Kidney (tissue), 14 donors: ENCODE measurements around the gene DIAPH1. TPM values are rescaled to one million over a fixed set of nuclear protein-coding genes. Genes with fewer than 3 reads are reported as not detected.

Experiments
- DNase-seq, 5 donors: peaks; one replicate each; pipeline ENCODE4 v3.0.0-alpha.2; 2013 to 2020
- FAIRE-seq: peaks from 2 replicates; lab custom pipeline; 2012; peaks lifted over from hg19 to GRCh38; lab: Jason Lieb, UNC
- H3K27ac ChIP-seq, 2 donors: one replicate each; pipeline ENCODE4 v1.7.0; 2013; ENCODE audit warnings: low read depth in 2 of 2, low read length in 2 of 2, inconsistent platforms in 1 of 2
- H3K27me3 ChIP-seq: one replicate; pipeline ENCODE4 v1.7.1; 2013; ENCODE audit warnings: low read length, inconsistent platforms; ENCODE audit not compliant: control insufficient read depth, insufficient read depth
- H3K36me3 ChIP-seq, 3 donors: one replicate each; pipeline versions ENCODE4 v1.7.0 to v1.7.1; 2013; ENCODE audit warnings: low read length in 3 of 3, control low read depth in 1 of 3, inconsistent platforms in 1 of 3; ENCODE audit not compliant: insufficient read depth in 3 of 3, control insufficient read depth in 2 of 3
- H3K4me1 ChIP-seq, 3 donors: one replicate each; pipeline versions ENCODE4 v1.7.0 to v1.7.1; 2013; ENCODE audit warnings: low read length in 3 of 3, inconsistent platforms in 1 of 3, low read depth in 1 of 3; ENCODE audit not compliant: control insufficient read depth in 2 of 3, insufficient read depth in 2 of 3
- H3K4me3 ChIP-seq, 3 donors: one replicate each; pipeline versions ENCODE4 v1.7.0 to v1.8.1; 2013; ENCODE audit warnings: low read length in 3 of 3, control low read depth in 1 of 3, inconsistent platforms in 1 of 3
- H3K9ac ChIP-seq, 3 donors: one replicate each; pipeline versions ENCODE4 v1.7.0 to v1.7.1; 2013; ENCODE audit warnings: low read length in 3 of 3, control low read depth in 1 of 3, inconsistent platforms in 1 of 3
- H3K9me3 ChIP-seq, 3 donors: one replicate each; pipeline versions ENCODE4 v1.7.0 to v1.7.1; 2013; ENCODE audit warnings: low read length in 3 of 3, control low read depth in 1 of 3, inconsistent platforms in 1 of 3; ENCODE audit not compliant: control insufficient read depth in 2 of 3, insufficient read depth in 1 of 3
- intact Hi-C: fragments of 100-400 bp; cut with DNase I; formaldehyde crosslinking; loops from one replicate; pipeline ENCODE4 v1.11.1; 2022
- polyA plus RNA-seq: library from polyadenylated mRNA; stranded (reverse); fragments of 350-450 nt; fragmentation: Illumina TruSeq; extraction: RNeasy Lipid Tissue Mini Kit (QIAGEN cat#74804); gene quantifications from one replicate; pipeline ENCODE4 v1.2.3, GENCODE V29; 2014; ENCODE audit warnings: low read depth, low replicate concordance; ENCODE audit not compliant: insufficient read depth
- total RNA-seq: library from RNA; stranded (reverse); fragmentation: NEBNext Ultra II Directional; extraction: Animal tissue kit (Norgen Biotek cat#: 25700); gene quantifications from one replicate; pipeline ENCODE4 v1.2.1, GENCODE V29; 2021
- TF ChIP-seq, protein P1 (sequence below): IDR thresholded peaks from 3 replicates; pipeline ENCODE4 v1.5.1; 2012; ENCODE audit warnings: mild to moderate bottlenecking, moderate library complexity, borderline replicate concordance; ENCODE audit not compliant: insufficient read depth; ENCODE audit errors: extremely low read depth
- donor health status: control.
- donor health status: control.
- donor health status: control.
- donor health status: control.
- donor health status: control.
- donor health status: DM: yes; HTN: yes; CAD: no.
- donor health status: Normal renal cell carcinoma (clear cell type).

The DIAPH1 gene
- total and polyA plus RNA-seq, 2 donors from 2014 or later, result 60.6 to 156 TPM

DNA sequence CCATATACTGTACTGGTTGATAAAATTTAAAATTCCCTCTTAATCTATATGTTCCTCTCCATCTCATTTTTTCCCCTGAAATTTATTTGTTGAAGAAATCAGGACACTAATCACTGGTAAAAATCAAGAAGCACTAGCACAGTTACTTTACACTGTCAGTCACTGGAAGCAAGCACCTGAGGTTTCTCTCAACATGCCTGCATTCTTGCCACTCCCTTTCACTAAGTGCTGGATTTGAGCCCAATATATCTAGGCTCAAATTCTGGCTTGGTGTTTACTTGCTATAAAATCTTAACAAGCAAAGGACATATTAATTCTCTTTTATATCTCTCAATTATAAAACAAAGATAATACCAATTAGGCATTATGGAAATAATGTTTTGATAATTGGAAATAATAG is 58.6 kb downstream of the DIAPH1 start:
- no peaks in the 10 kb centered on the region for H3K9me3 ChIP-seq
- intact Hi-C loops, result no loop called here
- H3K27ac ChIP-seq, result peak overlapping the region; percentile 83 to 85
- peak overlapping the region in 2 of 3 donors; percentile 8 to 40 for H3K4me3 ChIP-seq
- FAIRE-seq, result no peak
- peak overlapping the region; percentile 26 to 47 (median 35) for H3K9ac ChIP-seq
- H3K36me3 ChIP-seq, result peaks cover 0 to 3% (median 0%) of the 10 kb centered on the region in 3 donors
- H3K27me3 ChIP-seq, result no peaks in the 10 kb centered on the region
- TF ChIP-seq, protein P1, sequence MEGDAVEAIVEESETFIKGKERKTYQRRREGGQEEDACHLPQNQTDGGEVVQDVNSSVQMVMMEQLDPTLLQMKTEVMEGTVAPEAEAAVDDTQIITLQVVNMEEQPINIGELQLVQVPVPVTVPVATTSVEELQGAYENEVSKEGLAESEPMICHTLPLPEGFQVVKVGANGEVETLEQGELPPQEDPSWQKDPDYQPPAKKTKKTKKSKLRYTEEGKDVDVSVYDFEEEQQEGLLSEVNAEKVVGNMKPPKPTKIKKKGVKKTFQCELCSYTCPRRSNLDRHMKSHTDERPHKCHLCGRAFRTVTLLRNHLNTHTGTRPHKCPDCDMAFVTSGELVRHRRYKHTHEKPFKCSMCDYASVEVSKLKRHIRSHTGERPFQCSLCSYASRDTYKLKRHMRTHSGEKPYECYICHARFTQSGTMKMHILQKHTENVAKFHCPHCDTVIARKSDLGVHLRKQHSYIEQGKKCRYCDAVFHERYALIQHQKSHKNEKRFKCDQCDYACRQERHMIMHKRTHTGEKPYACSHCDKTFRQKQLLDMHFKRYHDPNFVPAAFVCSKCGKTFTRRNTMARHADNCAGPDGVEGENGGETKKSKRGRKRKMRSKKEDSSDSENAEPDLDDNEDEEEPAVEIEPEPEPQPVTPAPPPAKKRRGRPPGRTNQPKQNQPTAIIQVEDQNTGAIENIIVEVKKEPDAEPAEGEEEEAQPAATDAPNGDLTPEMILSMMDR, result no peak
- peak in 2 of 5 donors; percentile 33 to 68 for DNase-seq
- peaks cover 2 to 11% (median 6%) of the 10 kb centered on the region in 3 donors for H3K4me1 ChIP-seq

DNA sequence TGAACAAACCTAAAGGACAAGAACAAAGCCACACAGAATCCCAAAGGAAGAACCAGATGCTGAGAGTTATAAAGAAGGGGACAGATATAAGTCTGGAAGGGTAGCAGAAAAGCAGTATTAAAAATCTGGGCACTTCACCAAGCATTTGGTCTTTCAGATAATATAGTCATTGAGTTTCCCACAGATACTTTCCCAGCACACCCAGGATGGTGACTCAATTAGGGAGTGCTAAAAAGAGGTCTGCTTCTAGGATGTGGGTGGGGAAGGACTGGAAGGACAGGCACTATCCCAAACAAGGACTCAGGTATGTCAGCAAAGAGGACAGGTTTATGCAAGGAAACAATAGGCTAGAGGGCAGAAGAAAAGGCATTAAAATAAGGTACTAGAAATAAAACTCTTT is 59.3 kb downstream of the DIAPH1 start:
- Histone ChIP-seq H3K27ac (peak overlapping the region; percentile 83 to 85), H3K9ac (peak overlapping the region in 1 of 3 donors; percentile 21), H3K36me3 (peaks cover 0 to 3% (median 0%) of the 10 kb centered on the region in 3 donors), H3K9me3 (no peaks in the 10 kb centered on the region), H3K4me1 (peaks cover 2 to 9% (median 6%) of the 10 kb centered on the region in 3 donors), H3K4me3 (no peak overlapping the region), H3K27me3 (no peaks in the 10 kb centered on the region)
- TF ChIP-seq, protein P1, result no peak
- DNase-seq (no peak), FAIRE-seq (no peak)
- intact Hi-C loops, result no loop called here

DNA sequence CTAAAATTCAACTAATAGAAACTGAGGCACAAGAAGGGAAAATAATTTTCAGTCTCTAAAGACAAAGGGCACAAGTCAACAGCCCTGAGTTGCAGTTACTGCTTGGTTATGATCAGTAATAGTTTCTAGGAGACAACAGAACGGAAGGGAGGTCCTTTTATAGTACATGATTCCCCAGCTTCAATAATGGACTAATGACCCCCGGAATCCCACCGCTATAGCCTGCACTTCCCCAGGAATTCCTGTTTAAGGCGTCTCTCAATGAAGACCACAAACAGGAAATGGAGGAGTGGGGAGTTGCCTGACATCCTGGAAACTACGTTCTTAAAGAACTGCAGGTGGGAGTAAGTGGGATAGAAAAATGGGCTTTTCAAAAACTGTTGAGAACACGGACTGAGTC is 60.6 kb downstream of the DIAPH1 start:
- Histone ChIP-seq H3K9me3 (no peaks in the 10 kb centered on the region), H3K9ac (peak overlapping the region in 1 of 3 donors; percentile 42), H3K4me1 (peaks cover 2 to 6% (median 5%) of the 10 kb centered on the region in 3 donors), H3K4me3 (peak overlapping the region in 1 of 3 donors; percentile 58), H3K36me3 (peaks cover 0 to 3% (median 0%) of the 10 kb centered on the region in 3 donors), H3K27me3 (no peaks in the 10 kb centered on the region), H3K27ac (peak overlapping the region; percentile 77 to 79)
- TF ChIP-seq, protein P1, result no peak
- DNase-seq, result peak in 1 of 5 donors; percentile 44
- no peak for FAIRE-seq
- intact Hi-C loops, result no loop called here

DNA sequence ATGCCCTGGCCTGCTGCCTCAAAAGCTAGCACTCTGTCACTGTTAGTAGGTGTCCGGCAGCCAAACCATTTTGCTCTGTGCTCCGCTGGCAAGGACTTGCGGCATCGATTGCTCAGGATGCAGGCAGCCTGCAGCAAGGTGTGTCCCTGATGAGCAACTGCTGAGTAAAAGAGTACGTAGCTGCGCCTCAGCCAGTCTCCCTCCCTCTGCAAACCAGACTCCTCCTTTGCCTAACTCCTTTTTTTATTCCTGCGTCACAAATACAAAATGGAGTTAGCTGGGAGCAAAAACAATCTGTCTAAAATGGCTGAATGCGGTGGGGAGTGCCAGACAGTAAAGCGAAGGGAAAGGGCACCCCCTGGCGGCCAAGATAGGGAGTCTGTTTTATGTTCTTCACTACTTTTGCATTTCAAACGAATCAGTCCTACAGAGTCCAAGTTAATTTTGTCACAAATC is 61.1 kb downstream of the DIAPH1 start:
- Histone ChIP-seq H3K4me3 (peak overlapping the region; percentile 26 to 58 (median 45)), H3K36me3 (peaks cover 0 to 2% (median 0%) of the 10 kb centered on the region in 3 donors), H3K27ac (peak overlapping the region; percentile 77 to 79), H3K9ac (peak overlapping the region in 2 of 3 donors; percentile 2 to 42), H3K27me3 (no peaks in the 10 kb centered on the region), H3K4me1 (peaks cover 2 to 6% (median 5%) of the 10 kb centered on the region in 3 donors), H3K9me3 (no peaks in the 10 kb centered on the region)
- intact Hi-C loops, result no loop called here
- TF ChIP-seq, protein P1, result peak; percentile 80
- peak; percentile 90 to 97 (median 93) for DNase-seq
- peak; percentile 62 for FAIRE-seq
